Ishikawa (cell line): ENCODE results near the gene GAS1.

Experiments
- CEBPB ChIP-seq: IDR thresholded peaks from 2 replicates; pipeline ENCODE4 v1.6.1; 2012
- EGR1 ChIP-seq: IDR thresholded peaks from 2 replicates; pipeline ENCODE4 v1.6.1; 2012
- EP300 ChIP-seq: IDR thresholded peaks from 2 replicates; pipeline ENCODE4 v1.6.1; 2012; ENCODE audit warnings: borderline replicate concordance
- FOXM1 ChIP-seq: IDR thresholded peaks from 2 replicates; pipeline ENCODE4 v1.6.1; 2012; ENCODE audit warnings: low read depth, borderline replicate concordance
- NFIC ChIP-seq: IDR thresholded peaks from 2 replicates; pipeline ENCODE4 v1.6.1; 2012
- RAD21 ChIP-seq: IDR thresholded peaks from 2 replicates; pipeline ENCODE4 v1.6.1; 2012; ENCODE audit warnings: low read depth
- REST ChIP-seq: IDR thresholded peaks from 2 replicates; pipeline ENCODE4 v1.6.1; 2012; ENCODE audit warnings: low read depth, mild to moderate bottlenecking
- TAF1 ChIP-seq: IDR thresholded peaks from 2 replicates; pipeline ENCODE4 v1.6.1; 2012; ENCODE audit warnings: low read depth, mild to moderate bottlenecking
- TCF12 ChIP-seq: IDR thresholded peaks from 2 replicates; pipeline ENCODE4 v1.6.1; 2012; ENCODE audit warnings: low read depth
- TEAD4 ChIP-seq: IDR thresholded peaks from 2 replicates; pipeline ENCODE4 v1.6.1; 2012
- USF1 ChIP-seq: IDR thresholded peaks from 2 replicates; pipeline ENCODE4 v1.6.1; 2012
- YY1 ChIP-seq: IDR thresholded peaks from 2 replicates; pipeline ENCODE4 v1.6.1; 2012; ENCODE audit warnings: low read depth
- ZBTB7A ChIP-seq: IDR thresholded peaks from 2 replicates; pipeline ENCODE4 v1.6.1; 2012; ENCODE audit warnings: low read depth
- TF ChIP-seq, protein P1 (sequence below): IDR thresholded peaks from 2 replicates; pipeline ENCODE4 v1.6.1; 2012

- TF ChIP-seq CEBPB (no peak), ZBTB7A (no peak), RAD21 (no peak), REST (no peak), EGR1 (no peak), YY1 (no peak), TCF12 (no peak), EP300 (no peak), USF1 (no peak), FOXM1 (no peak), TAF1 (no peak), TEAD4 (no peak), NFIC (no peak)
- TF ChIP-seq, protein P1, sequence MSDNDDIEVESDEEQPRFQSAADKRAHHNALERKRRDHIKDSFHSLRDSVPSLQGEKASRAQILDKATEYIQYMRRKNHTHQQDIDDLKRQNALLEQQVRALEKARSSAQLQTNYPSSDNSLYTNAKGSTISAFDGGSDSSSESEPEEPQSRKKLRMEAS = no peak
These were observed 43.8 kb upstream of the GAS1 start for GRCh38 chr9:86991077-86991476.
